Kidney epithelial cell (primary cell): ENCODE results near the gene STX3. TPM values are rescaled to one million over a fixed set of nuclear protein-coding genes. Genes with fewer than 3 reads are reported as not detected.

Experiments
- DNase-seq: peaks from one replicate; pipeline ENCODE4 v3.0.0-alpha.2; 2010; ENCODE audit warnings: low read depth
- H3K27me3 ChIP-seq: 2 replicates; pipeline ENCODE4 v1.6.0; 2011; ENCODE audit warnings: low read length; ENCODE audit not compliant: control insufficient read depth, insufficient read depth
- H3K36me3 ChIP-seq: 2 replicates; pipeline ENCODE4 v1.5.1; 2011; ENCODE audit warnings: low read length; ENCODE audit not compliant: control insufficient read depth, insufficient read depth
- H3K4me3 ChIP-seq: 2 replicates; pipeline ENCODE4 v1.5.1; 2011; ENCODE audit warnings: low read depth, mild to moderate bottlenecking, control low read depth, low read length
- CTCF ChIP-seq: IDR thresholded peaks from 2 replicates; pipeline ENCODE4 v1.5.1; 2011; ENCODE audit warnings: mild to moderate bottlenecking, moderate library complexity, low read length, control low read depth, inconsistent platforms; ENCODE audit not compliant: insufficient read depth, poor library complexity, severe bottlenecking
- total RNA-seq: library from RNA; depleted of rRNA; stranded (reverse); fragments of >200 nt; gene quantifications from 2 replicates; pipeline ENCODE4 v1.2.3, GENCODE V29; 2015

Gene STX3
- total RNA-seq, 1 donor from 2014 or later: 73.5 TPM

DNA sequence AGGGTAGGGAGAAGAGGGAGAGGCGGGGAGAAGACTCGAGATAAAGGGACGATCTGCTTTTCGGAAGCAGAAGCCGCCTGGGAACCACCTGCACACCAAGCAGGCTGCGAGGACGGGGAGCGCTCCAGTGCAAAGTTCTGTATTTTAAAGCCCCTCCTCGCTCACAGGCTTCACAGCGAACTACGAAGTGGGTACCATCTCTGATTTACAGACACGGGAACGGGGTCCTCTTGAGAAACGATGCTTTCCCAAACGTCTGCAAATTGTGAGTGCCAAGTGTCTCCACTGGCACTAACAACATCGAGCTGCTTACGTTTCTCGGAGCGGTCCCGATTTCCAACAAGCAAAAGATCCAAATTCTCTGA lies 700 bp upstream of the STX3 start:
- peaks cover 1% of the 10 kb centered on the region for H3K36me3 ChIP-seq
- no peak for TF ChIP-seq CTCF
- DNase-seq: no peak
- peak overlapping the region; percentile 81 for H3K4me3 ChIP-seq
- no peaks in the 10 kb centered on the region for H3K27me3 ChIP-seq

DNA sequence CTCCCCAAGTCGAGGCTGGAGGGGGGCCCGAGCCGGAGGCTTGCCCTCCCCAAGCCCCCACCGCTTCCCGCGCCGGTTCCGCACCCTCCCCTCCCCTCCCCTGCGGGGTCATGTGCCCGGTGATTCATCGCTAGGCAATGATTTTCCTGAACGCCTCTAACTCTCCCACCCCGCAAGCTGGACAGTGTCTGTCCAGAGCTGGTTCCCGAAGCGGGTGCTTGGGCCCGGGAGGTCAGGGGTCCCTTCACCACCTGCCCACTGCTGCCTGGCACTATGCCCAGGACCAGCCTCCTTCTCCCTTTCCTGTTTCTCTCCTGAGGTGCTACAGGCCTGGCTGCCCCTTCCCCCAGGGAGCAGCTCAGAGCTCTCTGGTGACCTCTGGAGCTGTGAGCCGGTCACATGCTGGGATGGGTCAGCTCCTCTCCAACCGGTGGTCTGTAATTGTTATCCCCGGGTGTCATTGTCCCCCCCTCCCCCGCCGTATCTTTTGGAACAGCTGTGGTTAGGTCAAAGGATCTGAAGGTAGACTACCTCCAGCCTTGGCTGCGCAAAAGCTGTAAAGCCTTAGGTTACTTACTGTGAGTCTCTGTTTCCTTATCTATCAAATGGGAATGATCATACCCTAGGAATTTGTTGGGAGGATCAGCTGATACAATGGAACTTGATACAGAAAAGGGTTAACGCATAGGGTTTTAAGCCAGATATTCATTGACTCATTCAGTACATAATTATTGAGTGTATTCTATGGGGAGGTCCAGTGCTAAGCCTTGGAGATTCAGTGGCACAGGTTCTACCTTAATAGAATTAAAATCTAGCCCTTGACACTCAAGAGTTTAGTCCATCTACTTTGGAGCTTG lies 753 bp downstream of the STX3 start:
- no peaks in the 10 kb centered on the region for H3K27me3 ChIP-seq
- TF ChIP-seq CTCF: peak; percentile 15
- DNase-seq: no peak
- H3K36me3 ChIP-seq: peaks cover 1% of the 10 kb centered on the region
- peak overlapping the region; percentile 81 for H3K4me3 ChIP-seq

GRCh38 chr11:59756558-59756840 lies 1.3 kb downstream of the STX3 start:
- peak overlapping the region; percentile 81 for H3K4me3 ChIP-seq
- no peak for DNase-seq
- peaks cover 1% of the 10 kb centered on the region for H3K36me3 ChIP-seq
- TF ChIP-seq CTCF: no peak
- no peaks in the 10 kb centered on the region for H3K27me3 ChIP-seq

DNA sequence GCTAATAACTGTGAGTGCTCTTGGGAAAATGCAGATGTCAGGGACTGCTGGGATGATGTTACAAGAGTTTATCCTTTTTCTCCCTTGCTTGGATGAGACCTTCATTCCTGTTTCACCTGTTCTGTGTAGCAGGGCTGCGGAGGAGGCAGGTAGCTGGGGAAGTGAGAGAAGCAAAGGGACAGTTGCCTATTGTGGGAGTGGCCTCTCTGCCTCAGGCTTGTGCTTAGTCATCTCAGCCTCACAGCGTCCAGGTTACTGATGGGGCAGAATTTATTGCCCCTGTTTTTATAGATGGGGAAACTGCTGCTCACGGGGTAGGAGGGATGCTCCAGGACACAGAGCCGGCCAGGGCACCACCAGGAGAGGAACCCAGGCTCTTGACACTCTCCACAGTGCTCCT lies 1.7 kb downstream of the STX3 start:
- H3K4me3 ChIP-seq: peak overlapping the region; percentile 81
- no peak for DNase-seq
- H3K36me3 ChIP-seq: peaks cover 1% of the 10 kb centered on the region
- H3K27me3 ChIP-seq: no peaks in the 10 kb centered on the region
- no peak for TF ChIP-seq CTCF

- Histone ChIP-seq H3K36me3 (peaks cover 1% of the 10 kb centered on the region), H3K4me3 (no peak overlapping the region), H3K27me3 (no peaks in the 10 kb centered on the region)
- no peak for DNase-seq
- no peak for TF ChIP-seq CTCF
Observed at GRCh38 chr11:59758401-59759037, 3.3 kb downstream of the STX3 start.
